HG02678 (cell line): Measurements from ENCODE around the gene MICU1.
"Not testable (repeated sequence)": the region's sequence is repeated elsewhere in the genome, so short reads cannot be mapped to it uniquely, and the experiment has no call there.

Experiments used
- ATAC-seq: cut with Tn5 transposase; IDR thresholded peaks from one replicate; pipeline ENCODE4 v1.9.1; 2021; ENCODE audit warnings: mild to moderate bottlenecking, moderate library complexity; ENCODE audit not compliant: unreplicated experiment

MICU1 gene

DNA sequence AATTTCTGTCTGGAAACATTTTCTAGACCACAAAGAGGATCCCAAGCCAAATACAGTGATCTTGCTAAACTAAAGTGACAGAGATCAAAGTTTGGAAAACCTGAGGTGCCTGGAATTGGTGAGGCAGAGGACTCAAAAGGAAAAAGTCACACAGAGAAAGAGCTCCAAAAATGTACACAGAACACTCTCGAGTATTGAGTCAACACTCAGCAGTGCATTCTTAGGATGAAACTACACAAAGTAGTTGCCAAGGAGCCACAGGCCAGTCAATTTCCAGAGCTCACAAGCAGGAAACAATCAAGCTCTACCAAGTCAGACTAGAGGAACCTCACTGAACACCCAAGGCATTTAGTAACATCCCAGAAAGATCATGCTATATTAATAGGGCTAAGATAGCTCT lies 61.3 kb downstream of the MICU1 start:
- ATAC-seq, result no peak

DNA sequence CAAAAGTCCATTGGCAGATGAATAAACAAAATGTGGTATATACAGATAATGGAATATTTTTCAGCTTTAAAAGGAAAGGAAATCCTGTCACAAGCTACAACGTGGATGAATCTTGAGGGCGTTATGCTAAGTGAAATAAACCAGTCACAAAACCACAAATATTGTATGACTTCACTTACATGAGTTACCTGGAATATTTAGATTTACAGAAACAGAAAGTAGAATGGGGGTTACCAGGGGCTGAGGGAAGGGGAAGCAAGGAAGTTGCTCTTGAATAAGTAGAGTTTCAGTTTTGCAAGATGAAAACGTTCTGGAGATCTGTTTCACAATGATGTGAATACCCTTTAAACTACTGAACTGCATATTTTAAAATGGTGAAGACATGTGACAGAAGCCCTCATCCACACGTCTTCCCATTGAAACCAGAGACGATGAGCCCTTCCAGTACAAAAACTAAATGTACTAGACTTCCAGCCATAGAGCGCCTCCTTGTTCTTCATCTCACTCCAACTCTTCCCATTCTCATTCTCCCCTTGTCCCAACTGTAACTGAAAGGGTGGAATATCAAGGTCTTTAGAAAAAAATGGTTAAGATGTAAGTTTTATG lies 62.4 kb downstream of the MICU1 start:
- ATAC-seq, result peak; percentile 74

DNA sequence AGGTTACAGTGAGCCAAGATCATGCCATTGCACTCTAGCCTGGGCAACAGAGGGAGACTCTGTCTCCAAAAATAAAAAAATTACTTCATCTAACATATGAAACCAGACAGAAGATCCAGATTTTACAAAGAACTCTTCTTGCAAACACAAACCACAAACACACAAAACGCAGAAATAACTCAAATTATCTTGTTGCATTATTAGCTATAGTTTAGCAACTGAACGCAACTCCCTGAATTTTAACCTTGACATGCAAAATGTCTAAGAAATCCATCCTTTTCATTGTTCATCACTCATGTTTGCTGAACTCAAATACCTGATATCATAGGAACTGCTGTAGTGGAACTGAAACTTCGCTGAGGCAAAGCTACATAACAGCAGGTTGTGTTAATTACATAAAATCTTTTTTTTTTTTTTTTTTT lies 64.1 kb downstream of the MICU1 start:
- ATAC-seq, result peak; percentile 47

DNA sequence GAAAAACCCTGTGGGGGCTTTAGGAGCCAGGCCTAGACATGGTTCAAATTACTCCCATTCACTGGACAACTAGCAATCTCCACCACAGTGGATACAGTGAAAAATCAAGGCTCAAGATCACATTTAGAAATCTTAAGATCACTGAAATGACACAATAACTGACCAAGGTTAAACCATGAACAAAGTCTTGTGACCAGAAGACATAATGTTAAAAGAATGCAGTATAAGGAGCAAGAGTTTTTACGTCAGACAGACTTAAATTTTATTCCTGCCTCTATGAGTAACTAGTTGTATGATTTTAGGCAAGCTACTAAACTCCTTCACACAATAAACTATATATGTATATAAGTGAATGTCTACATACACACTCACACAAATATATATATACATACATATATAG lies 68.5 kb downstream of the MICU1 start:
- ATAC-seq, result no peak

DNA sequence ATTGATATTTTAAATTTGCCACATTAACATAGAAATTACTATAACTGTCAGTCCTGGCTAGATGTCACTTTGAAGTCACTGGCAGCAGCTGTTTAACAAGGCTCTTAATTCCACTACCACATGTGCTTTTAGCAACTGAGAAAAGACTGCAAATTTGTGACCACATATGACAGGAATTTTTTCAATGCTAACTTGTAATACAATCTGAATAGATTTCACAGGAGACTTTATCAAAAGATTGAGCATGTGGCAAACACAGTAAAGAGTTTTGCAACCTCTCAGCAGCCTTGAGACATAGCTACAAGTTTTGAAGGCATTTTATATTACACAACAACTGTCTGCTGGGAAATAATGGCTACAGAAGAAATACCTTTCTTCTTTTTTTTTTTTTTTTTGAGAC lies 73.0 kb downstream of the MICU1 start:
- no peak for ATAC-seq

DNA sequence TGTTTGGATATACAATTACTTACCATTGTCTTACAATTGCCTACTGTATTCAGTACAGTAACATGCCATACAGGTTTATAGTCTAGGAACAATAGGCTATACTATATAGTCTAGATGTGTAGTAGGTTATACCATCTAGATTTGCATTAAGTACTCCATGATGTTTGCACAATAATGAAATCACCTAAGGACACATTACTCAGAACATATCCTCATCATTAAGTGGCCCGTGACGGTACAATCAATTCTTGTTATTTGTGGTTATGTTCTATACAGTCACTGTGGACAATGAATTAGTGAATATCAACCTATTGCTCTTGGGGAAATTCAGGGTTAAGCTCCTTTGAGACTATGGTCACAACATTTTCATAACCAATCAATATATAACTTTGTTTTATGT lies 75.6 kb downstream of the MICU1 start:
- ATAC-seq, result no peak

DNA sequence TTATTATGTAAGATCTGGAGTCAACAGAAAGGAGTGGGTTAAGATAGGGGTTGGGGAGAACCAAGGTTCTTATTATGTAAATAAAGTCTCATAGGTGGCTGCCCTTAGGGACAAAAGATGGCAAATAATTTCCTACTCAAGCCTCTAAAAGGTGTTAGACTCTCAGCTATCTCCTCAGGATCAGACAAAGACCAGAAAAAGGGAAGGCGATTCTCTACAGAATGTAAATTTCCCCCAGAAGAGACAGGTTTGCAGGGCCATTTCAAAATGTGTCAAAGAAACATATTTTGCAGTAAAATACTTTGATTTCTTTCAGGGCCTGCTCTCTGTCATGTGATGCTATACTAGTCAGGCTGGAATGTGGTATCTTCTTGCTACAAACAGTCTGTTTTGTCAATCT lies 80.3 kb downstream of the MICU1 start:
- ATAC-seq, result no peak

DNA sequence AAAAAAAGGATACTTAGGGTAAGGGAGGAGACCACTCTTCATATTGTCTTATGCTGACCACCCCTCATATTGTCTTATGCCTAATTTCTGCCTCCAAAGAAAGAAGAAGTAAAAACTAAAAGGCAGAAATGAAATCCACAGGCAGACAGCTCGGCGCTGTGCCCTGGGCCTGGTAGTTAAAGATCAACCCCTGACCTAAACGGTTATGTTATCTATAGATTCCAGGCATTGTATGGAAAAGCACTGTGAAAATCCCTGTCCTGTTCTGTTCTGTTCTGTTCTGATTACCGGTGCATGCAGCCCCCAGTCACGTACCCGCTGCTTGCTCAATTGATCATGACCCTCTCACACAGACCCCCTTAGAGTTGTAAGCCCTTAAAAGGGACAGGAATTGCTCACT lies 82.0 kb downstream of the MICU1 start:
- ATAC-seq, result not testable (repeated sequence)

DNA sequence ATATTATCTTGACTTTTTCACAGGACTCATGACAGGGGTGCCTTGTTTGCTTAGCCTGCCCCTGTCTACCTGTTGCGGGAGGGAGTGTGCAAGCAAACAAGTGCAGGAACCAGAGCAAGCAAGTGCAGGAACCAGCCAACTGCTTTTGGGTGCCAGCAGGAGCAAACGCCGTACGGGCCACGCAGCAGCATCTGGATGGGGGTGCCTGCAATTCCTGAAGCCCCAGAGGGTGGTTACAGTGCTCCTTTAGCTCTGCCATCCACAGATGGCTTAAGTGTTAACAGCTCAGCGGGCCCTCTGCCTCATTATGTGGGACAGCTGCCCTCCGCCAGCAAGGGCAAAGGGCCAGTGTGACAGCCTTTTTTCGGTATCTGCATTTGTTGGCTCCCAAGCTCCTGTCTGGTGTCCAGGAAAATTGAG lies 83.5 kb downstream of the MICU1 start:
- no peak for ATAC-seq

DNA sequence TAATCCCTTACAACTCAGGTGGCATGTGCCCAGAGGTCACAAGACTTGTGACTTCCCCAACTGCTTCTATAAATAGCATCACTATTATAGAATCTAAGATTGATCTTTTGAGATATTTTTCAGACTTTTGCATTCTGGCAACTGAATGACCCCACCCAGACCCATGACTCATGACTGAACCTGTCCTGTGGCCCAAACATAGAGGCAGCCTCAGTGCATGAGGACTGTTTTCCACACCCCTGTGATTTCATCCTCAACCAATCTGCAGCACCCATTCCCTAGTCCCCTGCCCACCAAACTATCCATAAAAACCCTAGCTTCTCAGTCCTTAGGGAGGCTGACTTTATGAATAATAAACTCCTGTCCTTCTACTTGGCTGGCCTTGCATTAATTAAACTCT lies 84.5 kb downstream of the MICU1 start:
- ATAC-seq, result no peak

DNA sequence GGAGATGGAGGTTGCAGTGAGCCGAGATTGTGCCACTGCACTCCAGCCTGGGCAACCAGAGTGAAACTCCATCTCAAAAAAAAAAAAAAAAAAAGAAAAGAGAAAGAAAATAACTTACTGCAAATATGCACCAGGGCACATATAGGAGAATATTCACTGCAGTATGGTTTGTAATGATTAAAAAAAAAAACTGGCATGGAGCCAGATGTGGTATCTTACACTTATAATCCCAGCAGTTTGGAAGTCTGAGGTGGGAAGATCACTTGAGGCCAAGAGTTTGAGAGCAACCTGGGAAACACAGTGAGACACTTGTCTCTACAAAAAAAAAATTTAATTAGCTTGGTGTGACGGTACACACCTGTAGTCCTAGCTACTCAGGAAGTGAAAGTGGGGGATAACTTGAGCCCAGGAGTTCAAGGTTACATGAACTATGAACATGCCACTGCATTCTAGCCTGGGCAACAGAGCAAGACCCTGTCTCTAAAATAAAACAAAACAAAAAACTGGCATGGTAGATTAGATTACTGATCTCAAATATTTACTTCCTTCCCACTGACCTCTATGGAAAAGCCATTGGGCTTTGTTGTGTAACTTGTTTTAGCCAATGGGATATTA lies 85.6 kb downstream of the MICU1 start:
- no peak for ATAC-seq

DNA sequence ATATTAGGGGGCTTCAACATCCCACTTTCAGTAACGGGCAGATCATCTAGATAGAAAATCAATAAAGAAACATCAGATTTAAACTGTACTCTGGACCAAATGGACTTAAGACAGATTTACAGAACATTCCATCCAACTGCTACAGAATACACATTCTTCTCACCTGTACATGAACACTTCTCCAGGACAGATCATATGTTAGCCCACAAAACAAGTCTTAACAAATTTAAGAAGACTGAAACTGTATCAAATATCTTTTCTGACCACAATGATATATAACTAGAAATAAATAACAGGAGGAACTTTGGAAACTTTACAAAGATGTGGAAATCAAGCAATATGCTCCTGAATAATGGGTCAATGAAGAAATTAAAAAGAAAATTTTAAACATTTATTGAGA lies 86.7 kb downstream of the MICU1 start:
- no peak for ATAC-seq

DNA sequence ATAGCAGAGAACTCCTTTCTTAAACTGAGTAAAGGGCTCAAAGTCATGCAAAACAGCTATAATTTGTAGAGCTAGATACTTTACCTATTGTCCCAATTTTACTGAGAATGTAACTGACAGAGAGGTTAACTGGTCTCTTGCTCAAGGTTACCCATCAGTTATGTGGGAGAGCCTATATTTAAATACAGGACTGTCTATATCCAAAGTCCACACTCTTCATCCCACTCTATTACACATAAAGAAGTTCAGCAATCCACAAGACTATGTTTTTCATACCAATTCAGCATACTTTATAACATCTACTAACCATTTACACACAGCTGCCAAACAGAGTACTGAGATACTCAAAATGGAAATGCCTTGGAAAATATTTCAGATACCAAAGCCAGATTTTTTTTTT lies 100.2 kb downstream of the MICU1 start:
- no peak for ATAC-seq

DNA sequence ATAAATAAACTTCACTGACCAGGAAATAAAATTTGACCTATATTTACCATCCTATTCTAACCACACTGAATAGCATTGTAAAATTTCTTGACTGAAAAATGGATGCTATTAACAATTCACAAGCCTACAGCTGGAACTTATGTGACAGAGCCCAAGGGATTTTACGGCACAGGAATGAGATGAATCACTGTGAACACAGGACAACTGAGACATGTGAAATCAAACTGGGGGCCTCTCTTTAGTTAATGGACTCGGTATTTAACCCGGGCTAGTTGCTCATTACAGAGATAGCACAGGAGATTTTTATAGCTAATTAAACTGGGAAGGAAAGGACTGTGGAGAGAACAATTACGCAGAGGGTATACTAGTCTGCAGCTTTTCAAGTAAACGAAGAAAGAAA lies 100.6 kb downstream of the MICU1 start:
- no peak for ATAC-seq

DNA sequence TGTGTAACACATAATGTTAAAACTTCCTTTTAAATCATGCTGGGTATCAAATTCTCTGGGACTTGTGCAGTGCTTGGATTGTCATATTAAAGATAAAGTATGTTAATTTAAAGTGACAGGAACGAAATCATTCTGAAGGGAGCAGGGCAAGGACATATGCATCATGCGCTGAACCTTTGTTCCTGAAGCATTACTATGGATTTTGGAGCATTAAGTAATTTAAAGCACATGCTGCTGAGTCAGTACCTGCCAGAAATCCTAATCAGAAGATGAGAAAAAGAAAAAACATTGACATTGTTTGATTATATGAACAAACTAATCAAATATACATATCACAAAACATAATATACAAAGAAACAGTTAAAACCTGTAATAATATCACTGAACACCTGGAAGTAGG lies 101.4 kb downstream of the MICU1 start:
- ATAC-seq, result no peak

DNA sequence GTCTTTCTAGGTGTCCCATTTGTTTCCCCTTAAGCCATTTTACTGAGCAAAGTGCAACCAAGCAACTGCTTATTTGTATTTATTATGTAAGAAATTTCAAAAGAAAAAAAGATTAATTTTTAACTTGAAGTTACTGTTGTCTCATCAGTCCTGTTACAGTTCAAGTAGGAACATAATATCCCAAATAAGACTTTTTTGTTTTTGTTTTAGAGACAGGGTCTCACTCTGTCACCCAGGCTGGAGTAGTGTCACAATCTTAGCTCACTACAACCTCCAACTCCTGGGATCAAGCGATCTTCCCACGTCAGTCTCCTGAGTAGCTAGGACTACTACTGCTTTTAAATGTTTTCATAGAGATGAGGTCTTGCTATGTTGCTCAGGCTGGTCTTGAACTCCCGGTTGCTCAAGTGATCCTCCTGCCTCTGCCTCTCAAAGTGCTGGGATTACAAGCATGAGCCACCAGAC lies 101.9 kb downstream of the MICU1 start:
- no peak for ATAC-seq

DNA sequence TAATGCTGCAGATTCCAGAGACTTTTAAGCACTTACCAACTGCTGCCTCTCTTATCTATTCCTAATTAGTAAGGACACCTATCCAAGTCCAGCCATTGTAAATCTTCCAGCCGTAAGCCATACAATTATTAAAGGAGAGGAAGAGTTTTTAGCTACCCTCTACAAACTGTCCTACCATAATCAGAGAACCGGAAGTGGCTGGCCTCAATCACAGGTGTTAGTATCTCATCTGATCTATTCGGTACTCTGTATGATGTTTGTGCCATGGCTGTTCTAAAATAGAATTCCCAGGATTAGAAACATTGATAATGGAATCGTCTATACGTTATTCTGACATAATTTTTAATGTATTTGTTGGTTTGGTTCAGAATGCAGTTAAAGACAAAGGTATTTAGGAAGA lies 102.8 kb downstream of the MICU1 start:
- ATAC-seq, result no peak

DNA sequence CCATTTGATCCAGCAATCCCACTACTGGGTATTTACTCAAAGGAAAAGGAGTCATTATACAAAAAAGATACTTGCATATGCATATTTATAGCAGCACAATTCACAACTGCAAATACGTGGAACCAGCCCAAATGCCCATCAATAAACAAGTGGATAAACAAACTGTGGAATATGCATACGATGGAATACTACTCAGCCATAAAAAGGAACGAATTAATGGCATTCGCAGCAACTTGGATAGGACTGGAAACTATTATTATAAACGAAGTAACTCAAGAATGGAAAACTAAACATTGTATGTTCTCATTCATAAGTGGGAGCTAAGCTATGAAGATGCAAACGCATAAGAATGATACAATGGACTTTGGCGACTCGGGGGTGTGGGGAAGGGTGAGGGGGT lies 108.6 kb downstream of the MICU1 start:
- no peak for ATAC-seq

DNA sequence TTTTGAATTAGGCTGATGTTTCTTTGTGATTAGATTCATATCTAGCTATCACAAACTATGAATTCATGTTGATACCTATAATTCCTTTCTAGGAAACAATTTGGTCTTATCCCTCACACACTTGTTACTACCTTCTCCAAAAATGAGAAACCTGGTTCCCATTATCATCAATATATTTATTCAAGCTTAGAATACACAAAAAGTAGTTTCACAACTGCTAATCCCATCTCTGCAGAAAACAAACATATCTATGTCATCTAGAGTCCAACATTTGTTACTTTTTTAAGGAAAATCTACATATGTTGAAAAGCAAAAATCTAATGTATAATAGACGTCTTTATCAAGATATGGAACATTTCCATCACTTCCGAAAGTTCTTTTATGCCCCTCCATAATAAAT lies 110.4 kb downstream of the MICU1 start:
- no peak for ATAC-seq

DNA sequence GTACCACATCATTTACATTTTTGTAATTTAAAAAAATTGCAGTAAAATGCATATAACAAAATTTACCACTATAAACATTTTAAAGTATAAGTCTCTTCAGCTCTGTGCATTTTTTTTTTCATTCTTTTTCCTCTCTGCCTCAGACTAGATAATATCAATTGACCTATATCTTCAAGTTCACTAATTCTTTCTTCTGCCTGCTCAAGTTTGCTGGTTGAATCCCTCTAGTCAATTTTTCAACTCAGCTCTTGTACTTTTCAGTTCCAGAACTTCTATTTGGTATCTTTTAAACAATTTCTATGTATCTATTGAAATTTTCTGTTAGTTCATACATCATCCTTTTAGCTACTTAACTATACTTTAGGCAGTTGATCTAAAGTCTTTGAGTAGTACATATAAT lies 112.0 kb downstream of the MICU1 start:
- ATAC-seq, result no peak

DNA sequence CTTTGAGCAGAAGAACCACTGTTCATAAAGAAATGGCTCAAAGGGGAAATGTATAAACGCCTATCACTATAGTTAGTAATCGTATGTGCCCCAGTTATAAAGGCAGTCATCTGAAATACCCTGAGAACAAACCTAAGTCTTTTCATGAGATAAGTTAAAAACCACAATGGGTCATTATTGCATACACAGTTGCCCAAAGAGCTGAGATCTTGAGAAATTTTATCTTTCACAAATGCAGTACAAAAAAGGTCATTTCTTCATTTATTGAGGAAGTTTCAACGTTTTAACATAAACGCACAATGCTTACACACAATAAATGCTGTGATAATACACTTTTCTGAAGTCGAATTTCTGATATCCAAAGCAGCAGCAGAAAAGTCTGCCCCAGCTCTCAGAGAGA lies 114.4 kb downstream of the MICU1 start:
- ATAC-seq, result no peak

DNA sequence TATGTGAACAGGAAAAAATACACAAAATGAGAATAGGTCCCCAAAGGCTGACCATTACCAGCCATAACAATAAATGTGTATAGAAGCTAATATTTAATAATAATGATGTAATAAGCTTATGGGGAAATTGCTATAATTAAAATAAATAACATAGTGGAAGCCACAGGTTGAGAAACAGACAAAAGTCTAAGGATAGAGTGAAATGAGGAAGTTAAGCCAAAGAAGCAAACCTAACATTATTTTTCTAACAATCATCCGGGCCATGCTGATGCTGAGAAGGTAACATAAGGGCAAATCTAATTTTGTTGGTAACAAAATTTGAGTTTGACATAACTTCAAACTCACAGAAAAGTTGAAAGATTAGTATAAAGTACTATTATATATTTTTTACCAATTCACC lies 115.9 kb downstream of the MICU1 start:
- ATAC-seq, result no peak

DNA sequence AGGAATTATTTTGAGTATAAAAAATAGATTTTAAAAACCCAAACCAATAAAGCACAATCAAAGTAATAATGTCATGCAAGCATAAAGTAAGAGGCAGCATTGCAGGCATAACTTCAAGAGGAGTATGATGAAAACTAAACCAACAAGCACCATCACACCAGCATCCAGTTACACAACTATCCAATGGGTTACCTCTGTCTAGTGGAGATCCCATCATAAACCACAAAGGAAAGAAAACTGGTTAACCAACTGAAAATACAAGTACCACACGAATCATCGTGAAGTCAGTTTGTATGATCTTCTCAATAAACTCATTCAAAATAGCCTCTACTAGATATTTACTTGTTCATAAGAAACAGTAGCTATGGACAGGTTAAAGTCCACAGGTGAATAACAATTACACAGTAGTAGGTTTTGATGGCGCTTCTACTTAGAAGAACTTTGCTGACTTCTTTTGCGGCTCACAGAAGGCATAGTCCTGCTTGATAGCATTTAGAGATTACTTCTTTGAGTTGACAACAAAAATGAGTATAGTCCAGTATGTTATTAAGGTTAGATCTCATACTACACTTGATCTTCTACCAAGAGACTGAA lies 116.6 kb downstream of the MICU1 start:
- ATAC-seq, result no peak
